PC-9 (cell line): ENCODE data around the gene LEUTX. TPM values are rescaled to one million over a fixed set of nuclear protein-coding genes. Genes with fewer than 3 reads are reported as not detected.

ENCODE experiments used
- BruUV-seq: library from RNA; stranded (reverse); fragments of 400-500 nt; replicated peaks from 2 replicates; lab custom pipeline; 2021; lab: Mats Ljungman, UMichigan
- CTCF ChIA-PET: fragments of 300-600 bp; sonication (Branson Sonifier 250); formaldehyde crosslinking; loops from one replicate; lab custom pipeline; 2022; ENCODE audit warnings: antibody characterized with exemption; lab: Charles Lee
- POLR2A ChIA-PET: fragments of 300-600 bp; sonication (Branson Sonifier 250); formaldehyde crosslinking; loops from one replicate; lab custom pipeline; 2022; ENCODE audit warnings: antibody characterized with exemption; ENCODE audit not compliant: unreplicated experiment; lab: Charles Lee
- DNase-seq, 2 experiments: peaks; one replicate each; pipeline versions ENCODE4 v3.0.0 to v3.0.0-alpha.2; 2015 to 2022; ENCODE audit warnings: mixed read lengths in 1 of 2
- H2AFZ ChIP-seq: fragments of 200-600 bp; sonication (generic); 2 replicates; pipeline ENCODE4 v1.8.1; 2017; ENCODE audit warnings: antibody characterized with exemption
- H3F3A ChIP-seq: fragments of 200-600 bp; sonication (generic); 2 replicates; pipeline ENCODE4 v1.8.1; 2017; ENCODE audit warnings: antibody characterized with exemption, mild to moderate bottlenecking, low read depth; ENCODE audit not compliant: insufficient read depth
- H3K27ac ChIP-seq: fragments of 200-600 bp; sonication (generic); 2 replicates; pipeline ENCODE4 v1.6.1; 2016; ENCODE audit warnings: mixed run types
- H3K27me3 ChIP-seq: fragments of 200-600 bp; sonication (generic); 2 replicates; pipeline ENCODE4 v1.6.1; 2016; ENCODE audit warnings: low read depth, mixed run types; ENCODE audit not compliant: insufficient read depth
- H3K36me3 ChIP-seq: fragments of 200-600 bp; sonication (generic); 2 replicates; pipeline ENCODE4 v1.6.1; 2016; ENCODE audit warnings: low read depth, mixed run types
- H3K4me1 ChIP-seq: fragments of 200-600 bp; sonication (generic); replicated peaks from 2 replicates; pipeline ENCODE4 v1.6.1; 2016; ENCODE audit warnings: mixed run types; ENCODE audit not compliant: insufficient read depth
- H3K4me2 ChIP-seq: fragments of 200-600 bp; sonication (generic); 2 replicates; pipeline ENCODE4 v1.6.1; 2017; ENCODE audit warnings: mixed run types
- H3K4me3 ChIP-seq: fragments of 200-600 bp; sonication (generic); 2 replicates; pipeline ENCODE4 v1.6.1; 2016; ENCODE audit warnings: mixed run types
- H3K79me2 ChIP-seq: fragments of 200-600 bp; sonication (generic); 2 replicates; pipeline ENCODE4 v1.6.1; 2017; ENCODE audit warnings: low read depth, mixed run types
- H3K9me2 ChIP-seq: fragments of 200-600 bp; sonication (generic); 2 replicates; pipeline ENCODE4 v1.8.1; 2017; ENCODE audit warnings: mild to moderate bottlenecking; ENCODE audit not compliant: insufficient read depth
- H3K9me3 ChIP-seq: fragments of 200-600 bp; sonication (generic); 2 replicates; pipeline ENCODE4 v1.8.1; 2016; ENCODE audit warnings: low read depth; ENCODE audit not compliant: insufficient read depth
- H4K20me1 ChIP-seq: fragments of 200-600 bp; sonication (generic); 2 replicates; pipeline ENCODE4 v1.8.1; 2017; ENCODE audit not compliant: insufficient read depth
- EZH2 ChIP-seq: fragments of 200-600 bp; sonication (generic); IDR thresholded peaks from 2 replicates; pipeline ENCODE4 v1.8.0; 2017; ENCODE audit warnings: antibody characterized with exemption, low read depth
- intact Hi-C: fragments of 100-400 bp; cut with micrococcal nuclease; formaldehyde crosslinking; loops from one replicate; pipeline ENCODE4 v1.10.0; 2022; ENCODE audit not compliant: unreplicated experiment
- total RNA-seq: library from RNA; stranded (reverse); gene quantifications from 2 replicates; pipeline ENCODE4 v1.2.3, GENCODE V29; 2021
- TF ChIP-seq, protein P1 (sequence below): fragments of 200-600 bp; sonication (generic); conservative IDR thresholded peaks from 2 replicates; pipeline ENCODE4 v1.6.1; 2017; ENCODE audit warnings: mixed run types, antibody characterized with exemption, mild to moderate bottlenecking, moderate library complexity

The LEUTX gene
- total RNA-seq, 1 experiment from 2014 or later: not detected

DNA sequence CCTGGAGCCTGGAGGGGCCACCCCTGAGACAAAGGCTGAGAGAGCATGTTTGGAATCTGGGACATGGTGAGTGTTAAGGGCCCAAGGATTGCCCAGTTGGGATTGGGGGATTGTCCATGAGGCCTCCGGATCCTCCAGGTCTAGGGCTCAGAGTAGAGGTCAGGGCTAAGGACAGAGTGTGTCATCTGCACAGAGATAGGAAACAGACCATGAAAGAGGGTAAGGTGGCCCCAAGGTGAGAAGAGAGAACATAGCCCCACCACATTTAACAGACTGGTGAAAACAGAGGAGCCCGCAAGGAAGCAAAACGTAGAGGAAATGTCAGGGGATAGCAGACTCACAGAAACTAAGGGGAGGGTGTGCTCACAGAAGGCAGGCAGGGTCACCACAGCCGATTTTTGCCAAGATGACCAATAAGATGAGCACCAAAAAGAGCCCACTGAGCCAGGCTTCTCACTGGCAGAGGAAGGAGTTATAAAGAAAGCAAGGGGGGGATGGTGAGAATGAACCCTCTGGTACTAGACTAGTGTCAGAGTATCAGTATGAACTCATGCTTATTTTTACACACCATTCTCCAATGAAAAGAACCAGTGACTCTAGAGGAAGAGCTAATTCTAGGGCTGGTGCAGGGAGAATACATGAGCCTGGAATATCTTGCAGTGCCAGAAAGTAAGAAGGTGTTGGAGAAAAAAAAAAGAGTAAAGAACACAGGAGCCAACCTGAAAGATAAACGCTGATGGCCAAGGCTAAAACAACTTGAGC, 37.8 kb downstream of the LEUTX start:
- no TSS peak for BruUV-seq
- Histone ChIP-seq H3K4me2 (no peak overlapping the region), H2AFZ (no peak overlapping the region), H3K4me1 (no peaks in the 10 kb centered on the region), H3K79me2 (no peaks in the 10 kb centered on the region), H3K36me3 (no peaks in the 10 kb centered on the region), H3K9me2 (no peaks in the 10 kb centered on the region), H3F3A (no peaks in the 10 kb centered on the region), H3K9me3 (no peaks in the 10 kb centered on the region), H3K4me3 (no peak overlapping the region), H4K20me1 (no peaks in the 10 kb centered on the region), H3K27me3 (no peaks in the 10 kb centered on the region), H3K27ac (no peak overlapping the region)
- POLR2A ChIA-PET: no interaction called here
- intact Hi-C loops: no loop called here
- TF ChIP-seq, protein P1, sequence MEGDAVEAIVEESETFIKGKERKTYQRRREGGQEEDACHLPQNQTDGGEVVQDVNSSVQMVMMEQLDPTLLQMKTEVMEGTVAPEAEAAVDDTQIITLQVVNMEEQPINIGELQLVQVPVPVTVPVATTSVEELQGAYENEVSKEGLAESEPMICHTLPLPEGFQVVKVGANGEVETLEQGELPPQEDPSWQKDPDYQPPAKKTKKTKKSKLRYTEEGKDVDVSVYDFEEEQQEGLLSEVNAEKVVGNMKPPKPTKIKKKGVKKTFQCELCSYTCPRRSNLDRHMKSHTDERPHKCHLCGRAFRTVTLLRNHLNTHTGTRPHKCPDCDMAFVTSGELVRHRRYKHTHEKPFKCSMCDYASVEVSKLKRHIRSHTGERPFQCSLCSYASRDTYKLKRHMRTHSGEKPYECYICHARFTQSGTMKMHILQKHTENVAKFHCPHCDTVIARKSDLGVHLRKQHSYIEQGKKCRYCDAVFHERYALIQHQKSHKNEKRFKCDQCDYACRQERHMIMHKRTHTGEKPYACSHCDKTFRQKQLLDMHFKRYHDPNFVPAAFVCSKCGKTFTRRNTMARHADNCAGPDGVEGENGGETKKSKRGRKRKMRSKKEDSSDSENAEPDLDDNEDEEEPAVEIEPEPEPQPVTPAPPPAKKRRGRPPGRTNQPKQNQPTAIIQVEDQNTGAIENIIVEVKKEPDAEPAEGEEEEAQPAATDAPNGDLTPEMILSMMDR: no peak
- no peak for TF ChIP-seq EZH2
- CTCF ChIA-PET: no interaction called here
- DNase-seq: no peak

DNA sequence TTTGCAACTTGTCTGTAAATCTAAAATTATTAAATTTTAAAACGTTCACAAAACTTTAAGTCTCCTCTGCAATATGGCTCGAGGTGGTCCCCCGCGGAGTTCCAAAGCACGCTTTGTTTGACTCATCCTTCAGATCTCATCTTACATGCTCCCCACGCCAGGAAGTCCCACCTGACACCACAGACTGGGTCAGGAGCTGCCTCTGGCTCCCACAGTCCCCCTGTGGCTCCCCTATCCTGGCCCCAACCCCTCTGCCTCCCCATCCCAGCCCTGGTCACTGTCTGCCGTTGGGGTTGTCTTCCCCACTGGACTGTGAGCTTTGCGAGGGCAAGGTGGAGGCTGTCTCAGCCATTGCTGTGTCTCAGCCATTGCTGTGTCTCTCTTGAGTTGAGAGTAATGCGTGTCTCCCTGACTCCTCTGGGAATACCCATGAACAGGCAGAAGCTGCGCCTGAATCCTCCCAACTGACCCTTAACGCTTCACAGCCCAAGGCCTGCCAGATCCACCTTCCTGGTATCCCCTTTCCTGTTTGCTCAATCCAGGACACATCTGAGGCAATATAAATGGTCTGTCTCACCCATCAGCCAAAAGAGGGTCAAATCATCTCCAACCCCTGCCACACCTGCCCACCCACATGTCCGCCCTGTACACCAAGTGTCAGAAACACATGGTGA, 39.4 kb downstream of the LEUTX start:
- H3K27ac ChIP-seq: no peak overlapping the region
- TF ChIP-seq, protein P1: no peak
- no peak for TF ChIP-seq EZH2
- H3K4me3 ChIP-seq: no peak overlapping the region
- H2AFZ ChIP-seq: no peak overlapping the region
- no peaks in the 10 kb centered on the region for H3K9me2 ChIP-seq
- intact Hi-C loops: no loop called here
- no peaks in the 10 kb centered on the region for H3F3A ChIP-seq
- H3K4me2 ChIP-seq: no peak overlapping the region
- ChIA-PET POLR2A (no interaction called here), CTCF (no interaction called here)
- no peaks in the 10 kb centered on the region for H3K9me3 ChIP-seq
- no peaks in the 10 kb centered on the region for H3K36me3 ChIP-seq
- no peaks in the 10 kb centered on the region for H4K20me1 ChIP-seq
- no peaks in the 10 kb centered on the region for H3K4me1 ChIP-seq
- H3K79me2 ChIP-seq: no peaks in the 10 kb centered on the region
- no peak for DNase-seq
- BruUV-seq: no TSS peak
- H3K27me3 ChIP-seq: no peaks in the 10 kb centered on the region

GRCh38 chr19:39818626-39819097, 40.0 kb downstream of the LEUTX start:
- ChIA-PET CTCF (no interaction called here), POLR2A (no interaction called here)
- Histone ChIP-seq H3K9me3 (no peaks in the 10 kb centered on the region), H3K4me3 (no peak overlapping the region), H3K27me3 (no peaks in the 10 kb centered on the region), H3K27ac (no peak overlapping the region), H3K9me2 (no peaks in the 10 kb centered on the region), H3F3A (no peaks in the 10 kb centered on the region), H2AFZ (no peak overlapping the region), H3K4me1 (no peaks in the 10 kb centered on the region), H3K36me3 (no peaks in the 10 kb centered on the region), H4K20me1 (no peaks in the 10 kb centered on the region), H3K79me2 (no peaks in the 10 kb centered on the region), H3K4me2 (no peak overlapping the region)
- BruUV-seq: no TSS peak
- TF ChIP-seq EZH2: no peak
- TF ChIP-seq, protein P1: no peak
- intact Hi-C loops: no loop called here
- no peak for DNase-seq
